GM12872 (cell line): ENCODE results near the gene GPR87.

Experiments
- TF ChIP-seq, protein P1 (sequence below): IDR thresholded peaks from 3 replicates; pipeline ENCODE4 v1.5.1; 2011; ENCODE audit warnings: low read depth, mild to moderate bottlenecking, low read length, moderate library complexity; ENCODE audit not compliant: insufficient read depth

The GPR87 gene

DNA sequence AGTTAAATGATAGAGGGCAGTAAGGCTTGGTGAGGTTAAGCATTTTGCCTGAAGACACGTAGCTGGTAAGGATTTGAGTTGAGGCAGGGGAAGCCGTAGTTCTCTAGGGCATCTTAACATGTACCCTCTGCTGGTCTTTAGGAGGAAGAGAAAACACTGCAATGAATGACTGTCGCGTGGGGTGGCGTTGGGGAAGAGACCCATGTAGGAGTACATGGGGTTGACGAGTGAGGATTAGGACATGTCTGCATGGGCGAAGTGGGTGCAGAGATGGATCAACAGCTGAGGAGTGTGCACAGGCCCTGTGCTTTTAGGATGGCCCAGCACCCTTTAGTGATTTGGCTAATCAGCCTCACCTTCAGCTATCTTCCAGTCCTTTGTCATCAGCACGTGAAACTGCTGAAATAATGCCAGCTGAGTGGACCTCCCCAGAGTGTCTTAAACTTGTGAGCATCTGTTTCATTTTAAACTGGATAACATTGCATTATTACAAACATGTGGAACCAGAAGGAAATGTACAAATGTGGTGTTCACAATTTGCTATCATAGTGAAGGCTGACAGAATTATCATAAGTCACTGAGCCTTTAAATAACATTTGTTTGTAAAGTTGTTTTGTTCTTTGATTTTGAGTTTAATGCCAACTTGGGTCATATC, 53.6 kb downstream of the GPR87 start:
- TF ChIP-seq, protein P1, sequence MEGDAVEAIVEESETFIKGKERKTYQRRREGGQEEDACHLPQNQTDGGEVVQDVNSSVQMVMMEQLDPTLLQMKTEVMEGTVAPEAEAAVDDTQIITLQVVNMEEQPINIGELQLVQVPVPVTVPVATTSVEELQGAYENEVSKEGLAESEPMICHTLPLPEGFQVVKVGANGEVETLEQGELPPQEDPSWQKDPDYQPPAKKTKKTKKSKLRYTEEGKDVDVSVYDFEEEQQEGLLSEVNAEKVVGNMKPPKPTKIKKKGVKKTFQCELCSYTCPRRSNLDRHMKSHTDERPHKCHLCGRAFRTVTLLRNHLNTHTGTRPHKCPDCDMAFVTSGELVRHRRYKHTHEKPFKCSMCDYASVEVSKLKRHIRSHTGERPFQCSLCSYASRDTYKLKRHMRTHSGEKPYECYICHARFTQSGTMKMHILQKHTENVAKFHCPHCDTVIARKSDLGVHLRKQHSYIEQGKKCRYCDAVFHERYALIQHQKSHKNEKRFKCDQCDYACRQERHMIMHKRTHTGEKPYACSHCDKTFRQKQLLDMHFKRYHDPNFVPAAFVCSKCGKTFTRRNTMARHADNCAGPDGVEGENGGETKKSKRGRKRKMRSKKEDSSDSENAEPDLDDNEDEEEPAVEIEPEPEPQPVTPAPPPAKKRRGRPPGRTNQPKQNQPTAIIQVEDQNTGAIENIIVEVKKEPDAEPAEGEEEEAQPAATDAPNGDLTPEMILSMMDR, result no peak

DNA sequence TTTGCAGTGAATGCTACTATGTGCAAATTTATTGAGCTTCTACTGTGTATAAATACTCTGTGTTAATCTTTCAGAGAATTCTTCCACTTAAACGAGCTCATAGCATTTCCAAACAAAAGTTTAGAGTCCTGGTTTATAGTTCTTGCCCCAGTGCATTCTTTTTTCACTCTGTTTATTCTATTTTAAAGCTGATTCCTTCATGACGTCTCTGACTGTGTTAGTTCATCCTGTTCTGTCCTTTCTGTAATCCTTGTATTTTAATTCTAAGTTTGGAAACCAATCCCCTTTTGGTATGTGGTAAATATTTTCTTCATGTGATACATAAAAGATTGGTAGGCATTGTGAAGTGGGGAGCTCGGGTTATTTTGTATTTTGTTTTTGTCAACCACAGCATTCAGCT, 57.0 kb downstream of the GPR87 start:
- TF ChIP-seq, protein P1, result no peak

DNA sequence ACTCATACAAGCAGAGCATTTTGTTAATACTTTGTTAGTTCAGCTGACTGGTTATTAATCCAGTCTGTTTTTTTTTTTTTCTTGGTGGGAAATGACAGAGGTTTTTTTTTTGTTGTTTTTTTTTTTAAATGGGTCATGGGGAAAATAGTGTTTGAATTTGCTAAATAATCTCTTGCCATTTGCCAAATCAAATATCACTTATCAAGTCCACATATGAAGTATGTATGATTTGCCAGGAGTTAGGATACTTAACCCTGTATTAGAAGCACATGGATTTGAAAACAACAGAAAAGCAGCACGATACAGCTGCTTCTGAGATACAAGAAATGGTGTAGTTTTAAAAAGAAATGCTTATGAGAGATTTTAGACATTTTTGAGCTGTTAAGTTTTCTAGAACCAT, 59.9 kb downstream of the GPR87 start:
- TF ChIP-seq, protein P1, result no peak

DNA sequence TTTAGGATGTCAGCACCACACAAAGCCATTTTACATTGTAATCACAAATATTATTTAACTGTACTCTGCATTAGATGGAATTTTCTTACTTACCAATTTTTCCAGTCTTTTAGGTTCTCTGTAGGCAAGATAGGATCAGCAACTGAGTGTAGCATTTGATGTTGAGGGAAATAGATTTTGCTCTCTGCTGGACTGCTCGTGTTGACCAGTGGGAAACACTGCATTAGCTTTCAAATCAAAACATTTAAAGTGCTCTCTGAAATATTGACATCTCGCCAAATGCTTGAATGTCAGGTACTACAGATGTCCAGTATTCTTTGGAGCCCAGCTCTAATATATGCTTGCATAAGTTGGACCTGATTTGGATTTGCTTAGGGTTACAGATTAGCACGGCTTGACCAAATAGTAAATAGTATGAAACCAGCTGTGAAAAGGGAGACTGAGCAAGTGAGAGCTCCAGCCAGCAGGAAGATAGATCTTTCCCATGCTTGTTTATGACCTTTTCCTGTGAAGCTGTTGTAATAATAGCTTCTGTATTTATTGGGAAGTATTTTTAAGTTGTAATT, 67.8 kb downstream of the GPR87 start:
- TF ChIP-seq, protein P1, result no peak
